ENCODE data around the gene SCMH1.

- TF ChIP-seq CTCF (IDR thresholded peaks at IDR 0.05; ENCODE audit: low read depth, low read length, missing input control) (no peak), ATF3 (IDR thresholded peaks at IDR 0.05) (no peak), YY1 (IDR thresholded peaks at IDR 0.05) (no peak)
These were observed 81.5 kb downstream of the SCMH1 start for GRCh38 chr1:41160498-41161110.
